Effector memory CD4-positive, alpha-beta T cell (primary cell): Measurements from ENCODE around the gene DCUN1D5.

Experiments used
- DNase-seq, 3 donors: peaks; one replicate each; pipeline ENCODE4 v3.0.0-alpha.2; 2020
- H3K27ac ChIP-seq: 2 replicates; pipeline ENCODE4 v1.7.0; 2013; ENCODE audit warnings: mild to moderate bottlenecking, low read length, moderate library complexity; ENCODE audit not compliant: insufficient read depth, poor library complexity, severe bottlenecking
- H3K27me3 ChIP-seq: replicated peaks from 2 replicates; pipeline ENCODE4 v1.7.0; 2013; ENCODE audit warnings: mild to moderate bottlenecking, low read length; ENCODE audit not compliant: insufficient read depth, control insufficient read depth, poor library complexity, severe bottlenecking
- H3K36me3 ChIP-seq: 2 replicates; pipeline ENCODE4 v1.7.0; 2013; ENCODE audit warnings: mild to moderate bottlenecking, low read length, moderate library complexity; ENCODE audit not compliant: control insufficient read depth, insufficient read depth
- H3K4me1 ChIP-seq: 2 replicates; pipeline ENCODE4 v1.7.0; 2013; ENCODE audit warnings: low read length, mild to moderate bottlenecking; ENCODE audit not compliant: control insufficient read depth, insufficient read depth, poor library complexity, severe bottlenecking
- H3K4me3 ChIP-seq: 2 replicates; pipeline ENCODE4 v1.7.0; 2013; ENCODE audit warnings: low read length, low read depth, mild to moderate bottlenecking; ENCODE audit not compliant: insufficient read depth, poor library complexity, severe bottlenecking
- H3K9me3 ChIP-seq: 2 replicates; pipeline ENCODE4 v1.7.0; 2013; ENCODE audit warnings: mild to moderate bottlenecking, low read length, moderate library complexity; ENCODE audit not compliant: control insufficient read depth
- total RNA-seq, 3 donors: gene quantifications; one replicate each; lab custom pipeline; 2026; lab: John Stamatoyannopoulos, UW

The DCUN1D5 gene
- total RNA-seq: 13.3 to 21.6 (median 17.0) reads per million in 3 donors

DNA sequence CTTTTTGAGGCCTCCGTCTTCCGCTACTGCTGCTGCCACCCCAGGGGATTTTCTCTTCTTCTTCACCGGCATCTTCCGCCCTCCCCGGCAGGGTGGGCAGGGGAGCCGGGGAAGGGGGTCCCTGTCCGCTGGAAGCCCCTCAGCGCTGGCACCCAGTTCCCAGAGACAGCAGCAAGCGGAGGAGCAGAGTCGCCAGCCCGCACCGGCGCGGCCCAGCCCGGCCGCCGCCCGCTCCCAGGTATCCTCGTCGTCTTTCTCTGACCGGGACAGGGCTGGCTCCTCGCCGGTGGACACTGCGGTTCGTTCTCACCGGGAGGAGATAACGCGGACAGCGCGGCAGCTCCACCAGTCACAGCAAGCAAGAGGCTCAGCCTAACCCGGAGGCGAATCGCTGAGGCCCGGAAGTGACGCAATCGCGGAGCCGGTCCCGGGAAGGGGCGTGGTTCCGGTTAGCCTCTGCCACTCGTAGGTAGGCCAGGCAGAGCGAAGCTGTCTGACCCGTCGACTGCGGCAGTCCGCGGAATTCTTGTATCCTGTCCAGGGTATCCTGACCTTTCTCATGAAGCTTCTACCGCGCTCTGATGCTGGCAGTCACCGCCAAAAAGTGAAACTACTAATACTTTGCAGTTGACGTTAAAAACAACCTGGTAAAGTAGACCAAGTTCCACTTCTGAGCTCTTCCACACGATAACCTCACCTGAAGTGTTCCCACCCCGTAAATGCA is at the start of gene DCUN1D5:
Gene DCUN1D5, minus strand, starts transcription at position 360 of the 724 bp plus-strand sequence. Its CDS starts 288 bp downstream, at position 72.
- Histone ChIP-seq H3K27ac (peak within 1 kb of the TSS; percentile 85), H3K27me3 (no peaks in the 10 kb centered on the region), H3K36me3 (no peaks in the 10 kb centered on the region), H3K9me3 (no peaks in the 10 kb centered on the region), H3K4me3 (peak within 1 kb of the TSS; percentile 97), H3K4me1 (peaks cover 10% of the 10 kb centered on the region)
- DNase-seq: peak; percentile 89 to 94 (median 90)

DNA sequence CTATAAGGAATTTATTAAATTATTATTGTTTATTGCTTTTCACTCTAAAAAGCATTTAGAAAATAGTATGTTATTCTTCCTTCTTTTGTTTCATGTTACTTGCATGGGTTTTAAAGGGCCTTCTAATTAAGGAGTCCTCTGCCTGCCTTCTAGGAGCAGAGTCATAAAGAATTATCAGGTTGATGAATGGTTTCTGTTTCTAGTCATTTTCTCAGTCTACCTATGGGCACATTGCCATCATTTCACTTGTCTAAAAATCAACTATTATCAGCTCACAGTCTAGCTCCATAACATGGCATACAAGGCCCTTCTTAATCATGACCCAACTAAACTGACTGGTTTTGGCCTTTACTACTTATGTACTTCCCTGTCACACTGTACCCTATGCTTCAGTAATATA is 33.5 kb upstream of the DCUN1D5 start:
- no peaks in the 10 kb centered on the region for H3K9me3 ChIP-seq
- H3K4me3 ChIP-seq: no peak overlapping the region
- no peaks in the 10 kb centered on the region for H3K27me3 ChIP-seq
- H3K4me1 ChIP-seq: no peaks in the 10 kb centered on the region
- H3K27ac ChIP-seq: no peak overlapping the region
- DNase-seq: no peak
- no peaks in the 10 kb centered on the region for H3K36me3 ChIP-seq

DNA sequence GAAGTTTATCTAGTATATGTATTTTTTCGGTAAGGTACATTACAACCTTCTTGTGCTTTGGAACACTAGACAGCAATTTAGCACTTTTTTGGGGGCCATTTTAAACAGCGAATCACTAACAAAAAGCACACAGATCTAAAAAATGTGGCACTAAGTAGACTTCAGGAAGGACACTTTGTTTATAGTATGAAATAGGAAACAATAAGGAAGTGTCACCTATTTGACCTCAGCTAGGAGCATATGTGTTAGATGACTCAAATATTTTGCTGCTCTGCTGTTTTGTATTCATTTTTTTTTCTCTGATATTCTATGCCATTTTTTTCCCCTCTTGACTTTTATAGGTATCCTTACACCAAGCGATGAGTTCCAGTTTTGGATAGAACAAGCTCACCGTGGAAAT is 22.9 kb upstream of the DCUN1D5 start:
- no peak for DNase-seq
- Histone ChIP-seq H3K4me1 (no peaks in the 10 kb centered on the region), H3K4me3 (no peak overlapping the region), H3K27me3 (no peaks in the 10 kb centered on the region), H3K27ac (no peak overlapping the region), H3K36me3 (no peaks in the 10 kb centered on the region), H3K9me3 (no peaks in the 10 kb centered on the region)

DNA sequence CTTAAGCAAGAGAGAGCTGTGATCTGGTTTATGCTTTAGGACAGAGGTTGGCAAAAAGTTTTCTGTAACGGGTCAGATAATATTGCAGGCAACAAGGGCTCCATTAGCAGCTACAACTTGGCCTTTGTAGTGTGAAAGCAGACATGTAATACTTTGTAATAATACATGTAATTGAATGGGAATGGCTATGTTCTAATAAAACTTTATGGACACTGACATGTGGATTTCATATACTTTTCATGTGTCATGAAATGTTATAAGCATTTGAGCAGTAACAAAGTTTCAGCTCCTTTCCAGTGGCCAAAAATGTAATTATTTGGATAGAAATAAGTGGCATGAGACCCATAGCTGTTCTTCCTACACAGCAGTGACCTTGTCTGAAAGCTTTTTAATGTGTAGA is 20.4 kb upstream of the DCUN1D5 start:
- H3K4me1 ChIP-seq: no peaks in the 10 kb centered on the region
- no peaks in the 10 kb centered on the region for H3K36me3 ChIP-seq
- H3K9me3 ChIP-seq: no peaks in the 10 kb centered on the region
- H3K4me3 ChIP-seq: no peak overlapping the region
- no peak for DNase-seq
- no peak overlapping the region for H3K27ac ChIP-seq
- H3K27me3 ChIP-seq: no peaks in the 10 kb centered on the region

DNA sequence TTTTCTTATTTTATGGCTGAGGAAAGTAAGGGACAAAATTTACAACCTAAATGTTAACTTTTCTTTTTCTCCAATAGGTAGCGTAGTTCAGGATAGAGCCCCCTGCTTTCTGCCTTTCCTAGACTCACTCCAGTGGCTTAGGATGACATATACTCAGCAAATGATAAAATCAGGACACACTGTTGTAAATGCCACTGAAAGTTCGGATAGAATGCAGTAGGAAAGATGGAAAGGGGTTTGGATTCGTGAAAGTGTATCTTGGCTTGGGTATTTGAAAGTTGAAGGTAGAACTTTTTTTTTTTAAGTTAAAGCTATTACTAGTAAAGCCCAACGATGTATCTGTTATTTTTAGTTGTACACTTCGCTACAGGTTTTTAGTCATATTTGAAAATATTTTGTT is 19.4 kb upstream of the DCUN1D5 start:
- no peaks in the 10 kb centered on the region for H3K4me1 ChIP-seq
- H3K9me3 ChIP-seq: no peaks in the 10 kb centered on the region
- no peak overlapping the region for H3K27ac ChIP-seq
- no peaks in the 10 kb centered on the region for H3K36me3 ChIP-seq
- no peaks in the 10 kb centered on the region for H3K27me3 ChIP-seq
- H3K4me3 ChIP-seq: no peak overlapping the region
- DNase-seq: no peak

DNA sequence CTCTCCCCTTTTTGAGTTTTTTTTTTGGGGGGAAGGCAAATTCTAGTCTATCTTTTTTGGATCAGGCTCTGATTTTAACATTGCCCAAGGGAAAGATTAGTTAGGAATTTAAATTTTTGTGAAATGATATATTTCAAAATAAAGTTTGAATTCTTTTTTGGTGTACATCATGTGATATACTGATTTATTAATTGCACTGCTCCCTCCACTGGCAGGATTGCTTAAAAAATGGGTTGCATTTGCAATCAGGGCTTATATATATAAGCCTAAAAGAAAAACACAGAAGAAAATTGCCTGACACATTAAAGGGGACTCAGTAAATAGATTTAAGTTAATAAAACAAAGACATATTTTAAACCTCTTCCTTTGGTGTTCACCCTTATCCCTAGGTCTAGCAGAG is 18.4 kb upstream of the DCUN1D5 start:
- Histone ChIP-seq H3K27me3 (no peaks in the 10 kb centered on the region), H3K4me1 (no peaks in the 10 kb centered on the region), H3K9me3 (no peaks in the 10 kb centered on the region), H3K36me3 (no peaks in the 10 kb centered on the region), H3K27ac (no peak overlapping the region), H3K4me3 (no peak overlapping the region)
- no peak for DNase-seq

DNA sequence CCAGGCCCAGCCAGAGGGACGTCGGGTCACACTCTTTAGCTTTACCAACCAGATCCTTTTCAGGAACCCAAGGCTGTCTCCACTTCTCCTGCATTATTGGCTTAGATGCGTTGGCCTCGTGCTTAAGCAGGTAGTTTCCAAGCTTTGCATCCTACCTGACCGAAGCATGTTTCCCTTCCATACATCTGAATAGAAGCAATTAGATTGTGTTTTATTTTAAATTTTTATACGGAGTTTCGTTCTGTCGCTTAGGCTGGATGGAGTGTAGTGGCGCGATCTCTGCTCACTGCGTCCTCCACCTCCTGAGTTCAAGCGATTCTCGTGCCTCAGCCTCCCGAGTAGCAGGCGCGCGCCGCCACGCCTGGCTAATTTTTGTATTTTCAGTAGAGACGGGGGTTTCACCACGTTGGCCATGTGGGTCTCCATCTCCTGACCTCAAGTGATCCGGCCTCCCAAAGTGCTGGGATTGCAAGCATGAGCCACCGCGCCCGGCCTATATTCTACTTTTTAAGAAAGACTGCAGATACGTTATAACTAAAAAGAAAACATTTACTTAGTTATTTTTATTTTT is 17.9 kb upstream of the DCUN1D5 start:
- no peak for DNase-seq
- H3K27ac ChIP-seq: peak overlapping the region; percentile 57
- no peaks in the 10 kb centered on the region for H3K4me1 ChIP-seq

DNA sequence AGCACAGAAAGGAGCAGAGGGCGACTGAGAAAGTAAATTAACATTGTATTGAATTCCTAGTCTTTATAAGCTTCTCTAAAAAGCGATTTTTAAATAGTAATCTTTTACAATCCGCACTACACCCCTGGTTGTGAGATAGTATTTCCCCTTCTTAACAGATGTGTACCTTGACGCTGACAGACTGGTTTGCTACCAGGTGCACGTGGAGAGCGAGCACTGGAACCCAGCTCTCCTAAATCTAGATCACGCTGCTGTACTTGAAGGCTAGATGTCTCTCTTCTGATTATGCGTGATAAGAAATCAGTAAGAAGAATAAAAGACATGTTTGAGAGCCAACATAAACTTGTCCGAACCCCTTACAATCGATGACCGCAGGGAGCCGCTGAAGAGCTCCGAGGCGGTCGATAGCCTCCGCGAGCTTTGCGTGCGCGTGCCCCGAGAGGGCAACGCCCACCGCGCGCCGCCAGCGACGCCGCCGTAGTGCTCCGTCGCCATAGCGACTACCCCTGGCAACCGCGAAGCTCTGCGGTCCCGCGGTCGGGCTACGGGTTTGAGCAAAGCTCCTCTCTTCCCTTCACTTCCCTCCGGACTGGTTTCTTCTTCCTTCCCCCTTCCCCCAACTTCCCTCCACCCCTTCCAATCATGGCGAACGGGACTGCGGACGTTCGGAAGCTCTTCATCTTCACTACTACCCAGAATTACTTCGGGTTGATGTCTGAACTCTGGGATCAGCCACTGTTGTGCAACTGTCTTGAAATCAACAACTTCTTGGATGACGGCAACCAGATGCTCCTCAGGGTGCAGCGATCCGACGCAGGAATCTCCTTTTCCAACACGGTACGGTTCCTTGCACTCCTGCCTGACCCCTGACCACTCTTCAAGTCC is 17.2 kb upstream of the DCUN1D5 start, which contains the start of gene DYNC2H1:
Gene DYNC2H1, plus strand, starts transcription at position 494 of the 885 bp plus-strand sequence. Its CDS starts 149 bp downstream, at position 643.
- DNase-seq: peak; percentile 78 to 85 (median 81)
- Histone ChIP-seq H3K27me3 (no peaks in the 10 kb centered on the region), H3K4me3 (peak within 1 kb of the TSS; percentile 66), H3K36me3 (no peaks in the 10 kb centered on the region), H3K9me3 (no peaks in the 10 kb centered on the region), H3K4me1 (no peaks in the 10 kb centered on the region), H3K27ac (peak within 1 kb of the TSS; percentile 57)

More for the DNA sequence above, 17.9 kb upstream of the DCUN1D5 start:
- Histone ChIP-seq H3K27me3 (no peaks in the 10 kb centered on the region), H3K36me3 (no peaks in the 10 kb centered on the region), H3K4me3 (peak overlapping the region; percentile 66), H3K9me3 (no peaks in the 10 kb centered on the region)

DNA sequence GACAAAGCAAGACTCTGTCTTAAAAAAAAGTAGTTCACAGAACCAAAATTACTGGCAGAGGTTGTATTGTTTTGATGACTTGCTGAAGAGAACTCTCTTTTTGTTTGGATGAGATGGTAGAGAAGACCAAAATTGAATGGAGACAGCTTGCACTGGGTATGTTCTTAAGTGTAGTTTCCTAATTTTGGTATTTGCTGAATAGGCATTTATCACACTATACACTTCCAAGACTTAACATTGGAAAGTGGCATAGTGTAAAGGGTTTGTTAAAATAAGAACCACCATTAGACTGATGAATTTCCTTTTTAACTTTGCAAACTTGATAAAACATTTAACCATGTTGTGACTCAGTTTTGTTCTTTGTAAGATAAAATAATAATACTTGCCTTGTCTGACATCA is 5.3 kb upstream of the DCUN1D5 start:
- Histone ChIP-seq H3K9me3 (no peaks in the 10 kb centered on the region), H3K27me3 (no peaks in the 10 kb centered on the region), H3K36me3 (no peaks in the 10 kb centered on the region), H3K27ac (no peak overlapping the region), H3K4me3 (no peak overlapping the region), H3K4me1 (no peaks in the 10 kb centered on the region)
- no peak for DNase-seq
